ENCODE measurements around the gene LHFPL6. TPM values are rescaled to one million over a fixed set of nuclear protein-coding genes. Genes with fewer than 3 reads are reported as not detected.

Gene LHFPL6
- total and polyA plus RNA-seq, 9 of the 15 experiments (the other 6 are each of a cell fraction or from before 2014, with no cell fraction given) = 0.18 TPM; not detected in 8

DNA sequence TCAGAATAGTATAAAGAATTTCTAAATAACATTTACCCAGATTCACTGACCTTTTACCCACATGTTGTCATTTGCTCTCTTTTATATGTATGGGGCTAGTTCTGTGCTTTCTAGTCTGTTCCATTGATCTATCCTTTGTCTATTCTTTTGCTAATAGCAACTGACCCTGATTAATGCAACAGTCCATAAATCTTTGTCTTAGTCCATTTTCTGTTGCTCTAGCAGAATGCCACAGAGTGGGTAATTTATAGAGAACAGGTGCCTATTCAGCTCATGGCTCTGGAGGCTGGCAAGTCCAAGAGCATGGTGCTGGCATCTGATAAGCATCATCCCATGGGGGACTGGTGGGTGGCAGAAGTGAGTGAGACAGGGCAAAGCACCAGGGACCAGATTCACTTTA, 52.1 kb downstream of the LHFPL6 start:
- FAIRE-seq (no peak), DNase-seq (ENCODE audit: extremely low read depth in 1 of 4, low spot score in 3 of 4) (no peak), ATAC-seq (no peak)
- no peak for TF ChIP-seq RAD51 (IDR thresholded peaks at IDR 0.05; ENCODE audit: borderline replicate concordance, low read depth)
- no peak for TF ChIP-seq ELK3 (CRISPR knock-in tag; IDR thresholded peaks at IDR 0.05)
- no peak for TF ChIP-seq DIDO1 (tag; IDR thresholded peaks at IDR 0.05; ENCODE audit: low read depth)
- TF ChIP-seq MAFF (IDR thresholded peaks at IDR 0.05; ENCODE audit: low read length) = no peak
- TF ChIP-seq ARID4B (CRISPR knock-in tag; IDR thresholded peaks at IDR 0.05) = no peak
- Histone ChIP-seq H3K9me3 (replicated peaks; ENCODE audit: control insufficient read depth, insufficient read depth, low read depth, low read length) (no peaks in the 10 kb centered on the region), H4K20me1 (replicated peaks; ENCODE audit: control insufficient read depth, insufficient read depth, low read length) (no peaks in the 10 kb centered on the region), H3K4me2 (ENCODE audit: insufficient read depth, low read length) (no peak overlapping the region), H3K27ac (ENCODE audit: extremely low read depth, low read depth, low read length) (no peak overlapping the region), H3K9me1 (ENCODE audit: control insufficient read depth, insufficient read depth, low read length) (no peaks in the 10 kb centered on the region), H3K4me3 (no peak overlapping the region), H3K27me3 (ENCODE audit: control insufficient read depth in 2 of 2, insufficient read depth in 2 of 2, low read length in 2 of 2) (no peaks in the 10 kb centered on the region), H3K9ac (ENCODE audit: insufficient read depth in 1 of 2, low read depth in 2 of 2, low read length in 2 of 2) (no peak overlapping the region), H3K79me2 (ENCODE audit: control insufficient read depth, insufficient read depth, low read length) (no peaks in the 10 kb centered on the region), H3K4me1 (replicated peaks in 1 of 2; ENCODE audit: control insufficient read depth in 2 of 2, insufficient read depth in 2 of 2, low read length in 2 of 2) (no peaks in the 10 kb centered on the region), H3K36me3 (ENCODE audit: control insufficient read depth, insufficient read depth, low read length) (no peaks in the 10 kb centered on the region), H2AFZ (ENCODE audit: low read depth, low read length) (no peak overlapping the region)
- CTCF ChIA-PET (ENCODE audit: low intra/inter-chr PET ratio) = no interaction called here
- intact Hi-C loops (cut with micrococcal nuclease) (no loop called here), in situ Hi-C loops (cut with MboI) (no loop called here)
- POLR2A ChIA-PET = no interaction called here
- no TSS peak for BruUV-seq (replicated peaks)
